DMS53 treated with DMSO at 0.1 percent for 48 hours (cell line): ENCODE results near the gene PKD2L2.
"Not testable (repeated sequence)": the region's sequence is repeated elsewhere in the genome, so short reads cannot be mapped to it uniquely, and the experiment has no call there.

Experiments used
- DNase-seq: peaks from one replicate; lab custom pipeline; 2025; ENCODE audit not compliant: unreplicated experiment; lab: John Stamatoyannopoulos, UW

Gene PKD2L2

GRCh38 chr5:137888863-137889759, at the start of gene PKD2L2:
Gene PKD2L2, plus strand, starts transcription at chr5:137889457. Its CDS starts 35 bp downstream, at chr5:137889492.
- peak; percentile 45 for DNase-seq

GRCh38 chr5:137842296-137842695, 47.0 kb upstream of the PKD2L2 start:
- DNase-seq = no peak

GRCh38 chr5:137843676-137844299, 45.5 kb upstream of the PKD2L2 start:
- no peak for DNase-seq

GRCh38 chr5:137845472-137845871, 43.8 kb upstream of the PKD2L2 start:
- no peak for DNase-seq

- DNase-seq = no peak
Observed at GRCh38 chr5:137847687-137848086, 41.6 kb upstream of the PKD2L2 start.

- DNase-seq = not testable (repeated sequence)
Observed at GRCh38 chr5:137853165-137853564, 36.1 kb upstream of the PKD2L2 start.

- DNase-seq = no peak
Observed at GRCh38 chr5:137856201-137856600, 33.1 kb upstream of the PKD2L2 start.

GRCh38 chr5:137856916-137857862, 32.1 kb upstream of the PKD2L2 start:
- no peak for DNase-seq

GRCh38 chr5:137858223-137858916, 30.9 kb upstream of the PKD2L2 start:
- no peak for DNase-seq

- DNase-seq = no peak
Observed at GRCh38 chr5:137858954-137859353, 30.3 kb upstream of the PKD2L2 start.

GRCh38 chr5:137862251-137862650, 27.0 kb upstream of the PKD2L2 start:
- no peak for DNase-seq

GRCh38 chr5:137863653-137864052, 25.6 kb upstream of the PKD2L2 start:
- not testable (repeated sequence) for DNase-seq

GRCh38 chr5:137866541-137867388, 22.5 kb upstream of the PKD2L2 start:
- no peak for DNase-seq

GRCh38 chr5:137867664-137868063, 21.6 kb upstream of the PKD2L2 start, which contains the start of gene MYOT:
Gene MYOT, plus strand, starts transcription at chr5:137867860. Its CDS starts 2,792 bp downstream, at chr5:137870652.
- DNase-seq = no peak

GRCh38 chr5:137870647-137871339, 18.5 kb upstream of the PKD2L2 start:
- no peak for DNase-seq

GRCh38 chr5:137871571-137871970, 17.7 kb upstream of the PKD2L2 start:
- DNase-seq = no peak

- no peak for DNase-seq
Observed at GRCh38 chr5:137872466-137872865, 16.8 kb upstream of the PKD2L2 start.

GRCh38 chr5:137876101-137876500, 13.2 kb upstream of the PKD2L2 start:
- no peak for DNase-seq

GRCh38 chr5:137880313-137880712, 8.9 kb upstream of the PKD2L2 start:
- no peak for DNase-seq
